ES-I3 (cell line): Measurements from ENCODE around the gene TAS2R39.
"Not testable (repeated sequence)": the region's sequence is repeated elsewhere in the genome, so short reads cannot be mapped to it uniquely, and the experiment has no call there.

Experiments
- H3K36me3 ChIP-seq: 2 replicates; pipeline ENCODE4 v1.6.1; 2013; ENCODE audit warnings: mild to moderate bottlenecking, low read length, control low read depth, moderate library complexity; ENCODE audit not compliant: insufficient read depth
- H3K4me1 ChIP-seq: 2 replicates; pipeline ENCODE4 v1.6.1; 2013; ENCODE audit warnings: mild to moderate bottlenecking, control low read depth, low read length; ENCODE audit not compliant: insufficient read depth
- H3K9ac ChIP-seq: 2 replicates; pipeline ENCODE4 v1.6.1; 2013; ENCODE audit warnings: low read depth, mild to moderate bottlenecking, low read length, moderate library complexity
- H3K9me3 ChIP-seq: 2 replicates; pipeline ENCODE4 v1.6.1; 2013; ENCODE audit warnings: mild to moderate bottlenecking, low read length, moderate library complexity; ENCODE audit not compliant: control insufficient read depth, insufficient read depth

Gene TAS2R39

GRCh38 chr7:143199040-143199439 lies 15.8 kb downstream of the TAS2R39 start:
- Histone ChIP-seq H3K9ac (no peak overlapping the region), H3K4me1 (no peaks in the 10 kb centered on the region)

GRCh38 chr7:143202161-143202560 lies 18.9 kb downstream of the TAS2R39 start:
- H3K9ac ChIP-seq, result no peak overlapping the region
- H3K36me3 ChIP-seq, result no peaks in the 10 kb centered on the region
- H3K9me3 ChIP-seq, result no peaks in the 10 kb centered on the region
- H3K4me1 ChIP-seq, result no peaks in the 10 kb centered on the region

More at GRCh38 chr7:143199040-143199439, 15.8 kb downstream of the TAS2R39 start:
- H3K9me3 ChIP-seq, result no peaks in the 10 kb centered on the region
- no peaks in the 10 kb centered on the region for H3K36me3 ChIP-seq

- Histone ChIP-seq H3K36me3 (no peaks in the 10 kb centered on the region), H3K4me1 (no peaks in the 10 kb centered on the region), H3K9me3 (no peaks in the 10 kb centered on the region), H3K9ac (no peak overlapping the region)
Observed at GRCh38 chr7:143203386-143203785, 20.2 kb downstream of the TAS2R39 start.

- no peaks in the 10 kb centered on the region for H3K9me3 ChIP-seq
- H3K36me3 ChIP-seq, result no peaks in the 10 kb centered on the region
- H3K4me1 ChIP-seq, result no peaks in the 10 kb centered on the region
- no peak overlapping the region for H3K9ac ChIP-seq
Observed at GRCh38 chr7:143205560-143206293, 22.5 kb downstream of the TAS2R39 start.

- H3K36me3 ChIP-seq, result no peaks in the 10 kb centered on the region
- no peaks in the 10 kb centered on the region for H3K4me1 ChIP-seq
- H3K9ac ChIP-seq, result no peak overlapping the region
- no peaks in the 10 kb centered on the region for H3K9me3 ChIP-seq
Observed at GRCh38 chr7:143210541-143210940, 27.3 kb downstream of the TAS2R39 start.

GRCh38 chr7:143213478-143213877 lies 30.3 kb downstream of the TAS2R39 start:
- not testable (repeated sequence) for H3K9me3 ChIP-seq, H3K9ac ChIP-seq, H3K36me3 ChIP-seq, H3K4me1 ChIP-seq

GRCh38 chr7:143214789-143215679 lies 31.8 kb downstream of the TAS2R39 start:
- H3K4me1 ChIP-seq, result no peaks in the 10 kb centered on the region
- H3K36me3 ChIP-seq, result no peaks in the 10 kb centered on the region
- no peak overlapping the region for H3K9ac ChIP-seq
- no peaks in the 10 kb centered on the region for H3K9me3 ChIP-seq

GRCh38 chr7:143216151-143216550 lies 32.9 kb downstream of the TAS2R39 start:
- H3K9ac ChIP-seq, result no peak overlapping the region
- H3K9me3 ChIP-seq, result no peaks in the 10 kb centered on the region
- no peaks in the 10 kb centered on the region for H3K4me1 ChIP-seq
- no peaks in the 10 kb centered on the region for H3K36me3 ChIP-seq

- Histone ChIP-seq H3K36me3 (no peaks in the 10 kb centered on the region), H3K4me1 (no peaks in the 10 kb centered on the region), H3K9me3 (no peaks in the 10 kb centered on the region), H3K9ac (no peak overlapping the region)
Observed at GRCh38 chr7:143216686-143217085, 33.5 kb downstream of the TAS2R39 start.

GRCh38 chr7:143217806-143218205 lies 34.6 kb downstream of the TAS2R39 start:
- no peaks in the 10 kb centered on the region for H3K4me1 ChIP-seq
- no peak overlapping the region for H3K9ac ChIP-seq
- H3K9me3 ChIP-seq, result no peaks in the 10 kb centered on the region
- no peaks in the 10 kb centered on the region for H3K36me3 ChIP-seq

- no peaks in the 10 kb centered on the region for H3K36me3 ChIP-seq
- H3K4me1 ChIP-seq, result no peaks in the 10 kb centered on the region
- H3K9ac ChIP-seq, result no peak overlapping the region
- no peaks in the 10 kb centered on the region for H3K9me3 ChIP-seq
Observed at GRCh38 chr7:143221286-143221685, 38.1 kb downstream of the TAS2R39 start.

GRCh38 chr7:143221737-143222136 lies 38.5 kb downstream of the TAS2R39 start, which contains the start of gene TAS2R40:
TSS of gene TAS2R40 (plus strand) at chr7:143222037. CDS start at chr7:143222079, 42 bp downstream.
- Histone ChIP-seq H3K9ac (no peak within 1 kb of the TSS), H3K9me3 (no peaks in the 10 kb centered on the region), H3K36me3 (no peaks in the 10 kb centered on the region), H3K4me1 (no peaks in the 10 kb centered on the region)

- no peaks in the 10 kb centered on the region for H3K4me1 ChIP-seq
- H3K9ac ChIP-seq, result no peak overlapping the region
- no peaks in the 10 kb centered on the region for H3K36me3 ChIP-seq
- no peaks in the 10 kb centered on the region for H3K9me3 ChIP-seq
Observed at GRCh38 chr7:143222782-143223181, 39.6 kb downstream of the TAS2R39 start.

GRCh38 chr7:143223784-143224183 lies 40.6 kb downstream of the TAS2R39 start:
- H3K9me3 ChIP-seq, result no peaks in the 10 kb centered on the region
- no peaks in the 10 kb centered on the region for H3K36me3 ChIP-seq
- H3K4me1 ChIP-seq, result no peaks in the 10 kb centered on the region
- H3K9ac ChIP-seq, result no peak overlapping the region

GRCh38 chr7:143225047-143225446 lies 41.8 kb downstream of the TAS2R39 start:
- H3K9me3 ChIP-seq, result no peaks in the 10 kb centered on the region
- no peaks in the 10 kb centered on the region for H3K4me1 ChIP-seq
- no peak overlapping the region for H3K9ac ChIP-seq
- no peaks in the 10 kb centered on the region for H3K36me3 ChIP-seq
